Measurements from ENCODE around the gene TTR. TPM values are rescaled to one million over a fixed set of nuclear protein-coding genes. Genes with fewer than 3 reads are reported as not detected.

TTR gene
- total RNA-seq, 2 experiments from 2014 or later: not detected

DNA sequence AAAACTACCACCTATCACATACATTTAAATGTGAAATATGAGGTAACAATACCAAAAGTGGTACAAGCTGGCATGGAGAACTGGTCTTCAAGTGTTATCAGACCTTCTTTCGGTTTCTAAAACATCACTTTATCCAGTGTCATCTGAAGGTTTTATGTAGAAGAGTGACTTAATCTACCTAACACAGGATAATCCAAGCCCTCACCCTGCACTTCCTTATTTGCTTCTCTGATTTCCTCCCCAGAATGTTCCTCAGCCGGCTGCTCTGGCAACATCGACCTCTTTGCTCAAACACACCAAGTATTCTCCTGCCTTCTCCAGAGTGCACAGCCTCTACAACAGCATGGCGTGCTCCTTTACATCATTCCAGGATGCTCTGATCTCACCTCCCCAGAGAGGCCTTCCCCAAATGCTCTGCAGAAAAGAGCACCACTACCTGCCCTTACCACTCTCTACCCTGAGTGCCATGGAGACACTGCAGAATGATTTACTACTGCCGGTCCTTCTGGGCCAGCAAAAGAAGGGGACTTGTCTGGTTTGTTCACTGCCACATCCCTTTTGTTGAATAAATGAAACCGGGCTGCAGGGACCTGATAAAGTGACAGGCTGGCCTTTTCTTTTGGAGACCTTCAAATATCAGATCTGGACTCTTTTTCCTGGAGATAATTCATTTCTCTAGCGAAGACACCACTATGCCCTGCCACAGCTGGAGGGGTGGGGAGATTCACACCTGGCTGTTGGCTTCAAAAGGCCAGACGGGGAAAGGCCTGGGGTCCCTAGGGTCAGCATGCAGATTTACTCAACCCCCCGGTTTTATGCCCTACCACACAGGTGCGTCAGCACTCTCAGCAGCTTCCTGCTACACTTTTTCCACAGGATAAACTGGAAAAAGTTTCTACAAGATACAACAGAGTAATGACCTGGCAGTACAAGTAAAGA is 42.0 kb downstream of the TTR start:
- no peak overlapping the region for H3K27ac Mint-ChIP-seq
- H3K9me3 Mint-ChIP-seq: no peaks in the 10 kb centered on the region
- DNase-seq: no peak
- no peak overlapping the region for H3K4me3 Mint-ChIP-seq
- H3K4me1 Mint-ChIP-seq: peaks cover 18% of the 10 kb centered on the region
- peaks cover 3% of the 10 kb centered on the region for H3K27me3 Mint-ChIP-seq
- CTCF ChIA-PET: no interaction called here
- no peaks in the 10 kb centered on the region for H3K36me3 Mint-ChIP-seq (ENCODE audit: low read depth)
- POLR2A ChIA-PET: no interaction called here

DNA sequence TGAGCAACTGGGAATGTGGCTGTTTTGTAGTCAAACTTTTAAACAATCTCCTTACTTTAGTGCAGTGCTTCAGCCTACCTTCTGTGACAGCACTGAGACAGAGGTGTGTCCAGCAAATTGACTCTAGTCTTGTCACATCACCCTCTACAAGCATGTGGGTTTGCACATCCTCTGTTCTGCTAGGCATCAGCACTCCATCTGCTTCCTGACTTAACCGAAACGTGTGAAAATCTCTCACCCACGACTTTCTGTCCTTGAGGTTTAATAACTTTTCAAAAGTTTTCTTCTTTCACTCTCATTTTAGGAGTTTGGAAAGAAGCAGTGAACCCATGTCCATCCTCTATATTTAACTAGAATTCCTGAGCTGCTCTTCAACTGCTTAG is 42.6 kb downstream of the TTR start:
- no peak for DNase-seq
- ChIA-PET CTCF (no interaction called here), POLR2A (no interaction called here)
- H3K4me1 Mint-ChIP-seq: peaks cover 18% of the 10 kb centered on the region
- H3K9me3 Mint-ChIP-seq: no peaks in the 10 kb centered on the region
- no peaks in the 10 kb centered on the region for H3K36me3 Mint-ChIP-seq (ENCODE audit: low read depth)
- H3K27me3 Mint-ChIP-seq: peaks cover 6% of the 10 kb centered on the region
- H3K4me3 Mint-ChIP-seq: no peak overlapping the region
- peak overlapping the region; percentile 36 for H3K27ac Mint-ChIP-seq

DNA sequence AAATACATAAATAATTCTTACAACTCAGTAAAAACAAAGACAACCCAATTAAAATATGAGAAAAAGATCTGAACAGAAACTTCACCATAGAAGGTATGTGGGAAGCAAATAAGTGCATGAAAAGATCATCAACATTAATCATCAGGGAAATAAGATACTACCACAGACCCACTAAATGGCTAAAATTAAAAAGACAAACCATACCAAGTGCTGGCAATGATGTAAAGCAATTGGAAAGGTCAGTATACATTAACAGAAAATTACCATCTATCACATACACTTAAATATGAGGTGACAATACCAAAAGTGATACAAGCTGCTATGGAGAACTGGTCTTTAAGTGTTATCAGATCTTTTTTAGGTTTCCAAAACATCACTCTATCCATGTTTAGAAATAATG is 44.7 kb downstream of the TTR start:
- H3K4me1 Mint-ChIP-seq: peaks cover 18% of the 10 kb centered on the region
- H3K27ac Mint-ChIP-seq: no peak overlapping the region
- no peak for DNase-seq
- no peak overlapping the region for H3K4me3 Mint-ChIP-seq
- H3K36me3 Mint-ChIP-seq (ENCODE audit: low read depth): no peaks in the 10 kb centered on the region
- peaks cover 6% of the 10 kb centered on the region for H3K27me3 Mint-ChIP-seq
- no peaks in the 10 kb centered on the region for H3K9me3 Mint-ChIP-seq
- CTCF ChIA-PET: no interaction called here
- POLR2A ChIA-PET: no interaction called here

DNA sequence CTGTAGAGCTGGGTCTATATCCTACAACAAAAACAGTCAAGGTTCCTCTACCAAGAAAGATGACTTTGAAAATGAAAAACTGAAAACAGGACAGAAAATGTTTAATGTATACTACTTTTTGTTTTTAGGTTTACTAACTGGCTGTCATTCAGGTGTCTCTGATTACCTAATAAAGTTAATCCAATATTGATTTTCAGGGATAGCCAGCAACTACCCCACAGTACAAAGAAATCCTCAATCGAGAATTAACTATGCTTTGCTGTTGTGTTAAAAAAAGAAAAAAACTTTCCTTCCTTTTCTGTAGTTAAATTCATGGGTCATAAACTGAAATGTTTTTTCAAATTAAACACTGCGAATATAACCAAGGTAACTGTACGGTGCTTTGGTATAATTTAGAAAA is 45.8 kb downstream of the TTR start:
- Mint-ChIP-seq H3K27ac (no peak overlapping the region), H3K36me3 (ENCODE audit: low read depth) (no peaks in the 10 kb centered on the region)

DNA sequence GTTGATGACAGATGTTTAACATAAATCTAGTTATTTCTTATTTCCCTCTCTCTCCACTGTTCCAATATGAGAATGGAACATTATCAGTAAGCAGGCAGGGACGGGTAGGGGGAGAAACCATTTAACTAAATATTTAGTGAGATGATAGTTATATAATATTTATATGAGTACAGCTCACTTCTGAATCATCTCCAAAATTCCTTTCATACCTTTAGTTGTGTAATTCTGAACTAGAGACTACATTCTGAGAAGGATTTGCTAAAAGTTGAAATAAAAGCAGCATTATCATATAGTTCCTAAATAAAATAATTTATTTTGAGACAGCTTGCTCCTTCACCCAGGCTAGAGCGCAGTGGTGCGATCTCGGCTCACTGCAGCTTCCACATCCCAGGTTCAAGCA is 51.3 kb downstream of the TTR start:
- no peak for DNase-seq
- Mint-ChIP-seq H3K27ac (no peak overlapping the region), H3K4me1 (peaks cover 9% of the 10 kb centered on the region), H3K4me3 (no peak overlapping the region), H3K9me3 (no peaks in the 10 kb centered on the region), H3K27me3 (peaks cover 11% of the 10 kb centered on the region), H3K36me3 (ENCODE audit: low read depth) (no peaks in the 10 kb centered on the region)
- CTCF ChIA-PET: no interaction called here
- POLR2A ChIA-PET: no interaction called here

More for the DNA sequence above, 45.8 kb downstream of the TTR start:
- DNase-seq: no peak
- Mint-ChIP-seq H3K27me3 (peaks cover 6% of the 10 kb centered on the region), H3K4me1 (peaks cover 18% of the 10 kb centered on the region), H3K9me3 (no peaks in the 10 kb centered on the region), H3K4me3 (no peak overlapping the region)
- ChIA-PET POLR2A (no interaction called here), CTCF (no interaction called here)

DNA sequence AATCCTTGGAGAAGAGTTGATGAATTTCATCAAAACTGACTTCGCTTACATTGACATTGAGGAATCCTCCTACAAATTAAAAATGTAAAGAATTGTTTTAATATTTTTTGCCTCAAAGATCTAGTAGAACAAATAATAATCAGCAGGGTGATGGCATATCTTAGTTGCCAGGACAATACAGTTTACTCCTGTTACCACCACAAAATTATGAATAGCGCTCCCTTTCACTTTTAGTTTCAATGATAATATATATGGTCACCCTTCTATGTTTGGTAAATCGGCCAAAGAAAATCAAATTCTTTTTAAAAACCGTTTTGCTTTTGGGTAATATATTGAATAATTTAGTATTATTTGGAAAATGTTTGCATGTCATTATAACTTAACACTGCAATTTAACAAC is 53.7 kb downstream of the TTR start:
- no peaks in the 10 kb centered on the region for H3K9me3 Mint-ChIP-seq
- H3K27ac Mint-ChIP-seq: no peak overlapping the region
- H3K36me3 Mint-ChIP-seq (ENCODE audit: low read depth): no peaks in the 10 kb centered on the region
- no peak overlapping the region for H3K4me3 Mint-ChIP-seq
- no peak for DNase-seq
- peaks cover 9% of the 10 kb centered on the region for H3K4me1 Mint-ChIP-seq
- peaks cover 10% of the 10 kb centered on the region for H3K27me3 Mint-ChIP-seq
- ChIA-PET CTCF (no interaction called here), POLR2A (no interaction called here)

DNA sequence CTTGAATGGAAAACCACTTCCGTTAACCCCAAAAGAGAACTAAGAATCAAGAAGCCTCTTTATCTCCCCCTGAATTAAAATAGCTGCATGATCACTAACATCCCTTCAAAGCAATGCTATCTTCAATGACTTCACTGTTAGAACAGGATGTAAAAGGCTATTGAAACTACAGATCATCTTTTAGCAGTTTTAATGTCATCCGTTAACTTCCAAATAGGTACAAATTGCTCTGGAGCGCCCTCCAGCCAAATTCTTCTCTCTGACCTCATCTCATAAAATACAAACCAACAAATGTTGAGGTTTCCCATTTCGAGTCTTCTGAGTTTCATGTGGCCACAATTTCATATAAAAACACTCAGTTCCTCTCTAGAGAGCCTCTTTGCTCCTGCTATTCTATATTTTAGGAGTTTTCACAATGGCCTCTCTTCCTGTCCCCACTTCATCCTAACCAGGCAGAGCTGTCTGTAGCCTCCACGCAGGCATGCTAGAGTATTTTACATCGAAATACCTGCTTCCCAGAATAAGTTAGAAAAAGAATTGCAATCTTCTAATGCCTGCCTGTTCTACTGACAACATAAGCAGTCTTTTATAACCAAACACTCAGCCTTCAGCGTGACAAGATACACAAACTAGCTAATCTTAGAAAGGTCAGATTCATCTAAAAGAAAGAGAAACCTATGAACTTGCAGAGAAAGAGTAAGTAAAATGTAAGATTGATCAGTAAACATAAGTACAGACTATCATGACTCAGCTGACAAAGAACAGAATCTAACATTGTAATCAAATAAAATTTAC is 54.9 kb downstream of the TTR start:
- DNase-seq: no peak
- ChIA-PET POLR2A (no interaction called here), CTCF (no interaction called here)
- H3K4me1 Mint-ChIP-seq: peaks cover 10% of the 10 kb centered on the region
- H3K9me3 Mint-ChIP-seq: no peaks in the 10 kb centered on the region
- H3K27ac Mint-ChIP-seq: no peak overlapping the region
- H3K27me3 Mint-ChIP-seq: peaks cover 14% of the 10 kb centered on the region
- H3K4me3 Mint-ChIP-seq: no peak overlapping the region
- H3K36me3 Mint-ChIP-seq (ENCODE audit: low read depth): no peaks in the 10 kb centered on the region

DNA sequence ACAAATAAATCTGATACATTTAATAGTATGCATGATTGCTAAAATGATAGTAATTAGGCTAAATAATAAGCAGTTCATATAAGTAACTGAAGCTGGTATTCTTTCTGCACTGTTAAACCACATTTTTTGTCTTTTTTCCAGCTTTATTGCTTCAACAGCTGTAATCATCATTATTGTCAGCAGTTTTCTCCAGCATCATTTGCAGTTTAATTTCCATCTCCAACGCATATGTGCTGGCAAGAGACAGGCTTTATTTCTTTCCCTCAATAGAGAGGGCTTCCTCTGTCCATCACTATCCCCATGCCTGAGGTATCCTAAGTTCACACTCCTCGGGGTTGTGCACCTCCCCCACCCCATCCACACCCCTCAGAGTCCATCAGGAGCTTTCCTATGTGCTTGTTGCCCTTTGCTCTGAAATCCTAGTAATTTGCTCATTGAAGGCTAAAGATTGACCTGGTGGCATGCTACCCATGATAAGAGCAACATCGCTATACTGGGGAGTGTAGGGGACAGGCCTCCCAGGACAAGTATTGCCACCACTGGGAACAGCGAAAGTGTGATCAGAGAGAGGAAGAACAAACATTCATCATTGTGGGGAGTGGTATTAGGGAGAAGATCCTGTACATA is 55.6 kb downstream of the TTR start:
- no peaks in the 10 kb centered on the region for H3K36me3 Mint-ChIP-seq (ENCODE audit: low read depth)
- no peak for DNase-seq
- H3K27me3 Mint-ChIP-seq: peaks cover 18% of the 10 kb centered on the region
- peaks cover 10% of the 10 kb centered on the region for H3K4me1 Mint-ChIP-seq
- CTCF ChIA-PET: no interaction called here
- POLR2A ChIA-PET: no interaction called here
- no peaks in the 10 kb centered on the region for H3K9me3 Mint-ChIP-seq
- H3K27ac Mint-ChIP-seq: no peak overlapping the region
- H3K4me3 Mint-ChIP-seq: no peak overlapping the region

Other genes with a start within 250 kb of the TTR start
- not detected for gene DSG4, start 215.1 kb upstream of the TTR start, total RNA-seq
- gene DSG3, start 144.1 kb upstream of the TTR start, total RNA-seq: not detected
- under 1 TPM; 0.10 to 0.13 TPM for gene DSG2, start 93.7 kb upstream of the TTR start, total RNA-seq
- 1 to 10 TPM in 1 of 2 experiments, under 1 TPM in 1; 0.91 to 1.2 TPM for gene B4GALT6, start 92.7 kb downstream of the TTR start, total RNA-seq
- gene SLC25A52, start 169.0 kb downstream of the TTR start, total RNA-seq: under 1 TPM in 1 of 2 experiments, not detected in 1; 0.30 TPM